ENCODE results near the gene EFHC1.

- TF ChIP-seq CTCF (IDR thresholded peaks at IDR 0.05; ENCODE audit: insufficient read depth, low read depth, low read length), result no peak
- TF ChIP-seq EZH2 (IDR thresholded peaks at IDR 0.05; ENCODE audit: insufficient read depth, low read length), result no peak
These were observed 84.0 kb downstream of the EFHC1 start for GRCh38 chr6:52503851-52504781.

All from astrocyte (in vitro differentiated cells and primary cell).